Loucy (cell line): ENCODE results near the gene MIER3.

ENCODE experiments used
- EZH2phosphoT487 ChIP-seq: fragments of 200-600 bp; IDR thresholded peaks from 2 replicates; pipeline ENCODE4 v1.6.1; 2018; ENCODE audit warnings: antibody characterized with exemption, mild to moderate bottlenecking, moderate library complexity, borderline replicate concordance
- TF ChIP-seq, protein P1 (sequence below): fragments of 200-600 bp; sonication (generic); conservative IDR thresholded peaks from 2 replicates; pipeline ENCODE4 v1.5.1; 2014; ENCODE audit warnings: mild to moderate bottlenecking, antibody characterized with exemption, low read length

- TF ChIP-seq, protein P1, sequence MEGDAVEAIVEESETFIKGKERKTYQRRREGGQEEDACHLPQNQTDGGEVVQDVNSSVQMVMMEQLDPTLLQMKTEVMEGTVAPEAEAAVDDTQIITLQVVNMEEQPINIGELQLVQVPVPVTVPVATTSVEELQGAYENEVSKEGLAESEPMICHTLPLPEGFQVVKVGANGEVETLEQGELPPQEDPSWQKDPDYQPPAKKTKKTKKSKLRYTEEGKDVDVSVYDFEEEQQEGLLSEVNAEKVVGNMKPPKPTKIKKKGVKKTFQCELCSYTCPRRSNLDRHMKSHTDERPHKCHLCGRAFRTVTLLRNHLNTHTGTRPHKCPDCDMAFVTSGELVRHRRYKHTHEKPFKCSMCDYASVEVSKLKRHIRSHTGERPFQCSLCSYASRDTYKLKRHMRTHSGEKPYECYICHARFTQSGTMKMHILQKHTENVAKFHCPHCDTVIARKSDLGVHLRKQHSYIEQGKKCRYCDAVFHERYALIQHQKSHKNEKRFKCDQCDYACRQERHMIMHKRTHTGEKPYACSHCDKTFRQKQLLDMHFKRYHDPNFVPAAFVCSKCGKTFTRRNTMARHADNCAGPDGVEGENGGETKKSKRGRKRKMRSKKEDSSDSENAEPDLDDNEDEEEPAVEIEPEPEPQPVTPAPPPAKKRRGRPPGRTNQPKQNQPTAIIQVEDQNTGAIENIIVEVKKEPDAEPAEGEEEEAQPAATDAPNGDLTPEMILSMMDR: no peak
- TF ChIP-seq EZH2phosphoT487: no peak
Measured at GRCh38 chr5:56962286-56962685, 10.4 kb upstream of the MIER3 start.
